HCT116 (cell line): Measurements from ENCODE around the gene CACNA1C. TPM values are rescaled to one million over a fixed set of nuclear protein-coding genes. Genes with fewer than 3 reads are reported as not detected.

Experiments used
- ATAC-seq: fragments of 200-7000 bp; cut with Tn5 transposase; 2 replicates; pipeline ENCODE4 v1.9.1; 2020; ENCODE audit warnings: mild to moderate bottlenecking, moderate library complexity
- BruUV-seq: library from RNA; stranded (reverse); fragments of 400-500 nt; replicated peaks from 2 replicates; lab custom pipeline; 2021; lab: Mats Ljungman, UMichigan
- CTCF ChIA-PET: fragments of 300-600 bp; sonication (Branson Sonifier 250); formaldehyde crosslinking; loops from one replicate; lab custom pipeline; 2021; ENCODE audit warnings: antibody characterized with exemption; lab: Charles Lee
- POLR2A ChIA-PET: fragments of 300-600, 350-600 bp; sonication (Branson Sonifier 250); formaldehyde crosslinking; loops from one replicate; lab custom pipeline; 2021; ENCODE audit warnings: antibody characterized with exemption; lab: Charles Lee
- RAD21 ChIA-PET, 2 experiments: fragments of 300-600 bp; sonication (Branson Sonifier 250); formaldehyde crosslinking; loops; one replicate each; lab custom pipeline; 2023; ENCODE audit warnings: low total read pairs in 2 of 2; ENCODE audit not compliant: uncharacterized antibody in 2 of 2, unreplicated experiment in 2 of 2, low non-redundant PET in 1 of 2; lab: Charles Lee
- DNase-seq: peaks from one replicate; pipeline ENCODE4 v3.0.0-alpha.2; 2010; ENCODE audit warnings: low read depth, low spot score
- H2AFZ ChIP-seq: fragments of 200-600 bp; shearing (Covaris generic), sonication (generic); 2 replicates; pipeline ENCODE4 v1.6.1; 2017; ENCODE audit warnings: low read depth, mixed run types, mixed read lengths, antibody characterized with exemption, low read length; ENCODE audit not compliant: poor library complexity, severe bottlenecking
- H3K27ac ChIP-seq: 2 replicates; pipeline ENCODE4 v1.5.1; 2012; ENCODE audit warnings: low read depth, low read length
- H3K27me3 ChIP-seq: fragments of 200-600 bp; sonication (generic); 2 replicates; pipeline ENCODE4 v1.6.1; 2016; ENCODE audit warnings: mixed run types, low read length, mixed read lengths; ENCODE audit not compliant: insufficient read depth
- H3K36me3 ChIP-seq, 2 experiments: fragments of 200-500 bp in 1 of 2; fragments of 200-600 bp in 1 of 2; sonication (Bioruptor generic) in 1 of 2; sonication (generic) in 1 of 2; 2 replicates each; pipeline versions ENCODE4 v1.5.1 to v1.6.1; 2014 to 2016; ENCODE audit warnings: low read length in 2 of 2, inconsistent platforms in 1 of 2, mixed read lengths in 1 of 2, mixed run types in 1 of 2; ENCODE audit not compliant: insufficient read depth in 2 of 2, control insufficient read depth in 1 of 2
- H3K4me1 ChIP-seq, 2 experiments: fragments of 200-600 bp in 1 of 2; sonication (generic) in 1 of 2; 2 replicates each; pipeline versions ENCODE4 v1.5.1 to v1.6.1; 2012 to 2017; ENCODE audit warnings: low read length in 2 of 2, inconsistent platforms in 1 of 2, mild to moderate bottlenecking in 1 of 2, mixed read lengths in 1 of 2, mixed run types in 1 of 2, moderate library complexity in 1 of 2; ENCODE audit not compliant: insufficient read depth in 2 of 2, control insufficient read depth in 1 of 2
- H3K4me2 ChIP-seq: fragments of 200-600 bp; sonication (generic); 2 replicates; pipeline ENCODE4 v1.6.1; 2017; ENCODE audit warnings: mixed run types, low read length, mixed read lengths
- H3K4me3 ChIP-seq, 2 experiments: fragments of 200-600 bp in 1 of 2; sonication (generic) in 1 of 2; replicated peaks in 1 of 2; 2 replicates each; pipeline ENCODE4 v1.5.1; 2011 to 2016; ENCODE audit warnings: low read length in 2 of 2, control low read depth in 1 of 2, low read depth in 1 of 2, mild to moderate bottlenecking in 1 of 2, mixed read lengths in 1 of 2, mixed run types in 1 of 2
- H3K79me2 ChIP-seq: fragments of 200-600 bp; sonication (generic); 2 replicates; pipeline ENCODE4 v1.6.1; 2017; ENCODE audit warnings: mild to moderate bottlenecking, mixed run types, low read length, moderate library complexity, mixed read lengths; ENCODE audit not compliant: insufficient read depth
- H3K9ac ChIP-seq: fragments of 200-600 bp; sonication (generic); 2 replicates; pipeline ENCODE4 v1.6.1; 2016; ENCODE audit warnings: low read length, mixed read lengths
- H3K9me2 ChIP-seq: fragments of 200-600 bp; sonication (generic), shearing (Covaris generic); 2 replicates; pipeline ENCODE4 v1.6.1; 2017; ENCODE audit warnings: mixed run types, mild to moderate bottlenecking, moderate library complexity; ENCODE audit not compliant: insufficient read depth
- H3K9me3 ChIP-seq, 2 experiments: fragments of 200-500 bp in 1 of 2; fragments of 200-600 bp in 1 of 2; sonication (Bioruptor generic) in 1 of 2; sonication (generic) in 1 of 2; 2 replicates each; pipeline ENCODE4 v1.6.1; 2014 to 2017; ENCODE audit warnings: low read length in 2 of 2, mixed read lengths in 2 of 2, inconsistent platforms in 1 of 2, low read depth in 1 of 2, mild to moderate bottlenecking in 1 of 2, mixed run types in 1 of 2, moderate library complexity in 1 of 2; ENCODE audit not compliant: control insufficient read depth in 1 of 2, insufficient read depth in 1 of 2
- H4K20me1 ChIP-seq: fragments of 200-600 bp; sonication (generic), shearing (Covaris generic); 2 replicates; pipeline ENCODE4 v1.6.1; 2017; ENCODE audit warnings: mixed run types, mild to moderate bottlenecking, moderate library complexity; ENCODE audit not compliant: insufficient read depth
- CBX3 ChIP-seq: IDR thresholded peaks from 2 replicates; pipeline ENCODE4 v1.6.1; 2012; ENCODE audit warnings: low read depth
- CEBPB ChIP-seq: IDR thresholded peaks from 2 replicates; pipeline ENCODE4 v1.6.1; 2012; ENCODE audit warnings: low read depth
- EZH2 ChIP-seq: fragments of 200-600 bp; sonication (generic); IDR thresholded peaks from 2 replicates; pipeline ENCODE4 v1.6.1; 2017; ENCODE audit warnings: antibody characterized with exemption, mixed run types
- EZH2phosphoT487 ChIP-seq: fragments of 200-600 bp; IDR thresholded peaks from 2 replicates; pipeline ENCODE4 v1.6.1; 2018; ENCODE audit warnings: antibody characterized with exemption, borderline replicate concordance
- FOSL1 ChIP-seq: IDR thresholded peaks from 2 replicates; pipeline ENCODE4 v1.6.1; 2012; ENCODE audit warnings: low read depth
- JUND ChIP-seq: IDR thresholded peaks from 2 replicates; pipeline ENCODE4 v1.6.1; 2012
- POLR2A ChIP-seq: IDR thresholded peaks from 2 replicates; pipeline ENCODE4 v1.7.0; 2011; ENCODE audit warnings: borderline replicate concordance; ENCODE audit not compliant: insufficient read depth, insufficient read length; ENCODE audit errors: extremely low read depth
- POLR2AphosphoS5 ChIP-seq: IDR thresholded peaks from 2 replicates; pipeline ENCODE4 v1.6.1; 2011; ENCODE audit warnings: mild to moderate bottlenecking, low read depth, low read length, moderate library complexity
- RAD21 ChIP-seq: IDR thresholded peaks from 2 replicates; pipeline ENCODE4 v1.6.1; 2012; ENCODE audit warnings: low read depth, mild to moderate bottlenecking
- SIN3A ChIP-seq: IDR thresholded peaks from 2 replicates; pipeline ENCODE4 v1.6.1; 2012; ENCODE audit warnings: low read depth
- SP1 ChIP-seq: IDR thresholded peaks from 2 replicates; pipeline ENCODE4 v1.6.1; 2012; ENCODE audit warnings: low read depth
- TCF7L2 ChIP-seq: IDR thresholded peaks from 2 replicates; pipeline ENCODE4 v1.7.0; 2011; ENCODE audit warnings: borderline replicate concordance, inconsistent platforms; ENCODE audit not compliant: insufficient read depth, insufficient read length; ENCODE audit errors: extremely low read depth
- YY1 ChIP-seq: IDR thresholded peaks from 2 replicates; pipeline ENCODE4 v1.6.1; 2011; ENCODE audit warnings: low read length, low read depth, moderate library complexity, mild to moderate bottlenecking; ENCODE audit not compliant: insufficient replicate concordance; ENCODE audit errors: extremely low read depth
- ZFX ChIP-seq: fragments of 450-650 bp; IDR thresholded peaks from 2 replicates; pipeline ENCODE4 v1.6.1; 2017
- ZNF274 ChIP-seq: fragments of 200-500 bp; sonication (Bioruptor generic); IDR thresholded peaks from 2 replicates; pipeline ENCODE4 v1.6.1; 2014; ENCODE audit warnings: mild to moderate bottlenecking, low read depth, low read length, inconsistent platforms
- intact Hi-C: fragments of 100-400 bp; cut with micrococcal nuclease; formaldehyde crosslinking; loops from 2 replicates; pipeline ENCODE4 v1.10.0; 2022
- total RNA-seq: library from RNA; stranded (reverse); gene quantifications from one replicate; pipeline ENCODE4 v1.2.1, GENCODE V29; 2021; ENCODE audit not compliant: unreplicated experiment
- TF ChIP-seq, protein P1 (sequence below): IDR thresholded peaks from 2 replicates; pipeline ENCODE4 v1.6.1; 2012
- TF ChIP-seq, protein P2 (sequence below), 3 experiments: fragments of 200-600 bp in 1 of 3; sonication (generic) in 1 of 3; IDR thresholded peaks in 2 of 3; conservative IDR thresholded peaks in 1 of 3; 2 replicates each; pipeline ENCODE4 v1.5.1; 2012 to 2017; ENCODE audit warnings: low read depth in 2 of 3, low read length in 2 of 3, antibody characterized with exemption in 1 of 3, borderline replicate concordance in 1 of 3, control low read depth in 1 of 3, mild to moderate bottlenecking in 1 of 3, mixed read lengths in 1 of 3, mixed run types in 1 of 3, moderate library complexity in 1 of 3; ENCODE audit not compliant: insufficient read depth in 1 of 3

Gene CACNA1C
- total RNA-seq, 1 experiment from 2014 or later: 0.05 TPM

DNA sequence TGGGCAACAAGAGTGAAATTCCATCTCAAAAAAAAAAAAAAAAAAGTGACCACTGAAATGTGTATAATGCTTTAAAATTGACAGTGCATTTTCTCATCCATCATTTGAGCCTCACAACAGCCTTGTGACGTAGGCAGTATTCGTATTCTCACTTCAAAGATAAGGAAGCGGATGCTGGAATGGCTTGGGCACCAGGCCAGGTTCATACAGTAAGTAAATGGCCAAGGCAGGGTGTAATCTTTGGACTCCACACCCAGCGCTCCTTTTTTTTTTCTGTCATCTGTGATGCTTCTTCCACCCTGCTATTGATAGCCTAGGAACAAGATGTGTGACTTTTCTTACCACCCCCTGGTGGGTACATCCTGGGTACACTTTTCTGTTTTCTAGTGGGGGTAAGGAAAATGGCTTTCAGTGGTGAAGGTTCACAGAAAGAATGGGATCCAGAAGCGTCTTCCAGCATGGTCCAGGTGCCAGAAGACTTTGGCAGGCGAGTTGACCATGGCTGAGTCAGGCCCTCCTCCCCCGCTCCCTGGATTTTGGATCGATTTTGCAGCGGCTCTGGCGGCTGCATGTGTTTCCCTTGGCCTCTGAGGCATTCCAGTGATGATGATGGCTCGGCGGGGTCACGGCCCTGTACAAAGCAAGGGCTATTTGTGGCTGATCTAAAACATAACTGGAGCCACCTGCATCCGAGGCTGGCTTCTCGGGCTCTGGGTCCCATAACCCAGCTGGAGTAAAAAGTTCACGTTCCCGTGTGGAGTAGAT lies 110.6 kb downstream of the CACNA1C start:
- CTCF ChIA-PET: no interaction called here
- Histone ChIP-seq H3K79me2 (no peaks in the 10 kb centered on the region), H2AFZ (no peak overlapping the region), H3K27ac (no peak overlapping the region), H3K9me2 (no peaks in the 10 kb centered on the region), H3K27me3 (peaks cover 11% of the 10 kb centered on the region; the same call in 1 of the 2 replicates), H3K4me2 (no peak overlapping the region), H3K4me3 (no peak overlapping the region), H3K36me3 (no peaks in the 10 kb centered on the region), H4K20me1 (no peaks in the 10 kb centered on the region), H3K9ac (no peak overlapping the region), H3K4me1 (peaks cover 0 to 2% of the 10 kb centered on the region in 2 experiments; a peak in 2 of 4 replicates), H3K9me3 (no peaks in the 10 kb centered on the region)
- ATAC-seq (no peak), DNase-seq (no peak)
- intact Hi-C loops: no loop called here
- POLR2A ChIA-PET: no interaction called here
- no TSS peak for BruUV-seq
- RAD21 ChIA-PET: no interaction called here
- no peak for TF ChIP-seq POLR2A
- no peak for TF ChIP-seq FOSL1
- no peak for TF ChIP-seq RAD21
- no peak for TF ChIP-seq EZH2
- no peak for TF ChIP-seq SIN3A
- no peak for TF ChIP-seq CBX3
- no peak for TF ChIP-seq SP1
- TF ChIP-seq ZFX: no peak
- TF ChIP-seq, protein P1, sequence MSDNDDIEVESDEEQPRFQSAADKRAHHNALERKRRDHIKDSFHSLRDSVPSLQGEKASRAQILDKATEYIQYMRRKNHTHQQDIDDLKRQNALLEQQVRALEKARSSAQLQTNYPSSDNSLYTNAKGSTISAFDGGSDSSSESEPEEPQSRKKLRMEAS: no peak
- no peak for TF ChIP-seq JUND
- TF ChIP-seq CEBPB: no peak

- CTCF ChIA-PET: no interaction called here
- Histone ChIP-seq H3K36me3 (no peaks in the 10 kb centered on the region), H2AFZ (no peak overlapping the region)
- DNase-seq: no peak
- TF ChIP-seq SP1: no peak
- TF ChIP-seq JUND: no peak
- no peak for TF ChIP-seq ZNF274
- TF ChIP-seq YY1: no peak
- TF ChIP-seq TCF7L2: no peak
- TF ChIP-seq EZH2: no peak
- TF ChIP-seq SIN3A: no peak
- TF ChIP-seq CBX3: no peak
- TF ChIP-seq POLR2AphosphoS5: no peak
- TF ChIP-seq EZH2phosphoT487: no peak
- no peak for TF ChIP-seq ZFX
- TF ChIP-seq, protein P2, sequence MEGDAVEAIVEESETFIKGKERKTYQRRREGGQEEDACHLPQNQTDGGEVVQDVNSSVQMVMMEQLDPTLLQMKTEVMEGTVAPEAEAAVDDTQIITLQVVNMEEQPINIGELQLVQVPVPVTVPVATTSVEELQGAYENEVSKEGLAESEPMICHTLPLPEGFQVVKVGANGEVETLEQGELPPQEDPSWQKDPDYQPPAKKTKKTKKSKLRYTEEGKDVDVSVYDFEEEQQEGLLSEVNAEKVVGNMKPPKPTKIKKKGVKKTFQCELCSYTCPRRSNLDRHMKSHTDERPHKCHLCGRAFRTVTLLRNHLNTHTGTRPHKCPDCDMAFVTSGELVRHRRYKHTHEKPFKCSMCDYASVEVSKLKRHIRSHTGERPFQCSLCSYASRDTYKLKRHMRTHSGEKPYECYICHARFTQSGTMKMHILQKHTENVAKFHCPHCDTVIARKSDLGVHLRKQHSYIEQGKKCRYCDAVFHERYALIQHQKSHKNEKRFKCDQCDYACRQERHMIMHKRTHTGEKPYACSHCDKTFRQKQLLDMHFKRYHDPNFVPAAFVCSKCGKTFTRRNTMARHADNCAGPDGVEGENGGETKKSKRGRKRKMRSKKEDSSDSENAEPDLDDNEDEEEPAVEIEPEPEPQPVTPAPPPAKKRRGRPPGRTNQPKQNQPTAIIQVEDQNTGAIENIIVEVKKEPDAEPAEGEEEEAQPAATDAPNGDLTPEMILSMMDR (IDR thresholded peaks at IDR 0.05 in 2 of 3, conservative IDR thresholded peaks at IDR 0.05 in 1 of 3; ENCODE audit: borderline replicate concordance in 1 of 3, insufficient read depth in 1 of 3, low read depth in 2 of 3, low read length in 2 of 3): no peak
- TF ChIP-seq, all 23 proteins: peak for 0
- BruUV-seq: no TSS peak
- H3K9me3 ChIP-seq: no peaks in the 10 kb centered on the region
- no peaks in the 10 kb centered on the region for H3K79me2 ChIP-seq
- H3K9me2 ChIP-seq: no peaks in the 10 kb centered on the region
- intact Hi-C loops: no loop called here
- ChIA-PET POLR2A (no interaction called here), RAD21 (no interaction called here)
- no peak for ATAC-seq
- no peaks in the 10 kb centered on the region for H4K20me1 ChIP-seq
- H3K4me3 ChIP-seq: no peak overlapping the region
- peaks cover 11% of the 10 kb centered on the region; the same call in 1 of the 2 replicates for H3K27me3 ChIP-seq
- no peak overlapping the region for H3K27ac ChIP-seq
- H3K9ac ChIP-seq: no peak overlapping the region
- no peak overlapping the region for H3K4me2 ChIP-seq
- H3K4me1 ChIP-seq: peaks cover 0 to 15% of the 10 kb centered on the region in 2 experiments; a peak in 2 of 4 replicates
Measured at GRCh38 chr12:2165021-2165420, 112.2 kb downstream of the CACNA1C start.
